HG02884 (cell line): Measurements from ENCODE around the gene TNNI2.

Experiments
- ATAC-seq: cut with Tn5 transposase; IDR thresholded peaks from one replicate; pipeline ENCODE4 v1.9.1; 2021; ENCODE audit warnings: mild to moderate bottlenecking, moderate library complexity; ENCODE audit not compliant: unreplicated experiment

Gene TNNI2

DNA sequence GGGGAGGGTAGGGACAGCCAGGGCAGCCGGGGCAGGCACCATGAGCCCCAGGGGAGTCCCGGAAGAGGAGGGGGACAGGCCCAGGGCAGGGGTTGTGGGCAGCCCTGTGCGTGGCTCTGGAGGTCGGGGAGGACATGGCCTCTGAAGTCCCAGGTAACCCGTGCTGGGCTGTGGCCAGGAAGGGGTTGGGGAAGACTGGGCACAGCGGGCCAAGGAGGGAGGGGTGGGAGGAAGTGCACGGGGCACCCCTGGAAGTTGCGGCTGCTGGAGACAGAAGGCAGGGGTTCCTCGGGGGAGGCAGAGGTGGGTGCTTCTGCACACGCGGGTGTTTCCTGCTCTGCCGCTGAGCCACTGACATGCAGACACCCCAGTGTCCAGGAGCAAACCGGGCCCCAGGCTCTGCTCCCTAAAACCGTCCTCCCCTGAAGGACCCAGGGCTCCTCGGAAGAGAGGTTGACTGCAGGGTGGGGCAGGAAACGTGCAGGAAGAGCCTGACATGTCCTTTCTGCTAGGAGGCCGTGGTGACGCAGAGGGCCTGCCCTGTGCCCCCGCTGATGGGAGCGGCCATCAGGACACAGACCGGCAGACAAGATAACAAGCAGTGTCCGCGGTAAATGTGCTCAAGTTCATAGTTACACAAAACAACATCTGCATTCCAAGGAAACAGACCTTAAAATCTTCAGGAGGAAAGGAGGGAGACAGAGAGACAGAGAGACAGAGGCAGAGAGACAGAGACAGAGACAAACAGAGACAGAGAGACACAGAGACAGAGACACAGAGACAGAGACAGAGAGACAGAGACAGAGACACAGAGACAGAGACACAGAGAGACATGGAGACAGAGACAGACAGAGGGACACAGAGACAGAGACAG is 5.7 kb downstream of the TNNI2 start:
- ATAC-seq, result no peak

GRCh38 chr11:1845095-1845429 is 6.3 kb downstream of the TNNI2 start:
- no peak for ATAC-seq

GRCh38 chr11:1845561-1846452 is 7.0 kb downstream of the TNNI2 start:
- no peak for ATAC-seq

DNA sequence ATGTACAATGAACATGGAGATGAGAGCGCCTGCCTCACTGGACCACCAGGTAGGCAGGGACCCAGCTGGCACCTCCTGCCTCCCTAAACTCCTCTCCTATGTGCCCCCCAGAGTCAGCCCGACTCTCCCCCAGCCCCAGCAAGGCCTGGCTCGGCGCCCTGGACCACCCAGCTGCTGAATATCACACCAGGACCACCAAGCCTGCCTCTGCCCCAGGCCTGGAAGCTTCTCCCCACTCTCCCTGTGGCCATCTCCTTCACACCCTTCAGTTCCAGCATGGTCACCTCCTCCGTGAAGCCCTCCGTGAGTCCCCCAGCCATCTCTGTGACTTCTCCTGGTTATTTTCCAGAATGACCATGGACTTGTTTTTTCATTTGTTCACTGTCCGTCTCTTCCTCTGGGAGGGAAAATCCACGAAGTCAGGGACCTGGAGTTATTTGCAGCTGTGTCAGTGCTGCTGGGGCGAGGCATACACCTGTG is 7.7 kb downstream of the TNNI2 start:
- ATAC-seq, result no peak

DNA sequence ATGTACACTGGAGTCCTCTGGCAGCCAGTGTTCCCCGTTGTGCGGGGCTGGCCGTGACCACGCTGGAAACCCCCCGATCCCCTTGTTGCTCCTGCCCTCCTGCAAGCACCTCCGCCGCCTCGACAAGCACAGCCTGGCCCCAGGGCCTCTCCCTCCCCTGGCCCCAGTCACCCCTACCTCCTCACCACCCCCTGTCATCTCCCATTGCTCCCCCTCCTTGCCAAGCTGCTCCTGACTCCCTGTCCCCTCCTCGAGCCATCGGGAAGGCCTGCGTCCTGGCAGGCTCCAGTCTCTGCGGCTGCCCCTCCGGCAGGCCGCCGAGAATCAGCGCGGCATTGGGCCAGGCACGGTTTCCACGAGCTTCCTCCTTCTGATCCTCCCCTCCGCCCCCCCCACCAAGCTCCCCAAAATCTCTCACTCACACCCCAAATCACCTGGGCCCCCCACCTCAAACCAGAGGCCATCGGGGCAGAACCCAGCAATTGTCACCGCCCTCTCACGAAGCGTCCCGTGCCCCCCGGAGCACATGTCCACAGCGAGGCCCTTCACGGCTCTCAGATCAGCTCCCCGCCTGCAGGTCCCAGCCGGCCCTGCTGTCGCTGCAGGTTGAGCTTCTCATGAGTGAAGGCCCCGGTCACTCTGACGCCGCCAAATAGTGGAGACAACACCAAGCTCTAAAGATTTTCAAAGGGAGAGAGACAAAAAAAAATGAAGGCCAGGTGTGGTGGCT is 8.4 kb downstream of the TNNI2 start:
- no peak for ATAC-seq

- ATAC-seq, result no peak
Observed at GRCh38 chr11:1847926-1848639, 9.3 kb downstream of the TNNI2 start.

- ATAC-seq, result no peak
Observed at GRCh38 chr11:1848640-1849430, 10.1 kb downstream of the TNNI2 start.

GRCh38 chr11:1851468-1852180 is 12.8 kb downstream of the TNNI2 start:
- no peak for ATAC-seq

DNA sequence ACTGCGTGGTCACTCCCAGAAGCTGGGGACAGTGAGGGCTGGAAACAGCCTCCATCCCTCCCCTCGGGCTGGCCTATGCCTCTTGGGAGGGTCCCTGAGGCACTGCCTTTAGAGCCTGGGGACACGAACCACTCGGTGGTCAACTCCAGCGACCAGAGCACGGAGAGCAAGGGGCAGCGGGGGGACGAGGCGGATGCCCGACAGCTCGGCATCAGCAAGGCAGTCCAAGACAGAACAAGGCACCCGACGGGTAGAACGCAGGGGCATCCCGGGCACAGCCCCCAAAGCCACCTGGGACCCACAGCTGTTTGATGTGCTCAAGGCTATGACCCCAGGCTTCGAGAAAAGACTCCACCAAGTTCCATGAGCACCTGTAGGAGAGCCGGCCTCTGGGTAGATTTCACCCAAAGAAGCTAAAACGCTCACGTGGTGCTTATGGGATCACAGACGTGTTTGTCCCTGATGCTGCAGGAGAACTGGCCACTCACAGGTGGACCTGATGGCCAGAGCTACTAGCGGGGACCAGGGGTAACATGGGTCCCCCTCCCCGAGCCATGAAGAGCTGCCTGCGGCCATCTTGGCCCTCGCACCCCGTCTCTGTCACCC is 13.6 kb downstream of the TNNI2 start:
- no peak for ATAC-seq

DNA sequence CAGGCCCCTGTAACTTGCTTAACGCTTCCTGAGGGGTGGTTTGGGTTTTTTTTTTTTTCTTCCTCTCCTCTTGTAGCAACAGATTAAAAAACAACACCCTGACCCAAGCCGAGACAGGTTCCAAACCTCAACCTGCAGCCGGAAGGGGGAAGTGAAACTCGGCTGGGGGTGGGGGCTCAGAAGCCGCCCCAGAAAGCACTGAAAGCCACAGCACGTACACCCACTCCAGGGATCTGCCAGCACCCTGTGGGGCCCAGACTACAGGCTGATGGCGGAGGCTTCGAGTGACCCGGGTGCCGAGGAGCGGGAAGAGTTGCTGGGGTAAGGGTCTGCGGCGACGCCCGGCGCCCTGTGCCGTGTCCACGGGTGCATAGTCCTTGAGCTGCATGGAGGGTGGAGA is 14.1 kb downstream of the TNNI2 start, which contains the start of gene LSP1:
TSS of gene LSP1 (plus strand) at position 208 of the 400 bp plus-strand sequence. CDS start at position 269, 61 bp downstream.
- ATAC-seq, result peak; percentile 51

- no peak for ATAC-seq
Observed at GRCh38 chr11:1853376-1854131, 14.8 kb downstream of the TNNI2 start.

DNA sequence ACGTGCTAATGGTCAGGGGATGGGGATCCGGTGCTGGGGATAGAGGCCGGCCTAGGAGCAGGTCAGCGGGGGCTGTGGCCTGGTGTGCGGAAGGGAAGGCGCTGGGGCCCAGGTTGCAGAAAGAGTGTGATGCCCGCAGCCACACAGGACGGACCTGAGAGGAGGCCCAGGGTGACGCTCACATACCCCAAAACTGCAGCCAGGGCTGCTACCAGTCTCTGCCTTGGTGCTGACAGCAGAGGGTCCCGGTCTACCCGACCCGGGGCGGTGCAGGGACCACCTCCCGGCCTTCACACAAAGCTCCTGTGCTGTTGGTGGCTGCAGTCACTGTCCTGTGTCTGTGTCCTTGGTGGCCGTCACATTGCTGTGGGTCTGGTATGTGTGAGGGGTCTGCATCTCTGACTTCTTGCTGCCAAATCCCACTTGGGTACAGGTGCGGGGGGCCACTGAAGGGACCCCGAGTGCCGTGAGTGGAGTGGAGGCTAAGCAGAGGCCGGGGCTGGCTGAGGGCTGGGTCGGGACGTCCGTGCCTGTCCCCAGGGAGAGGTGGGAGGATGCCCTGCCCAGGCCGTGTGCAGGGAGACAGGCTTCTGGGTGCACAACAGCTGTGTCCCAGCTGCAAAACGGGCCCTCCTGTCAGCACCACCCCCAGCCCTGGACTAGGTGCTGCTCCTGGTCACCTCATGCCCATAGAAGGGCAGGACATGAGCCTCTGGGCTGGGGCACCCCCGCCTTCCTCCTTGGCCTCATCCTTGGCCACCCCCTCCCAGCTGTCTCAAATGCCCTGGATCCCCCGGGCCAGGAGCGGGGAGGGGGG is 15.6 kb downstream of the TNNI2 start:
- ATAC-seq, result peak; percentile 11

DNA sequence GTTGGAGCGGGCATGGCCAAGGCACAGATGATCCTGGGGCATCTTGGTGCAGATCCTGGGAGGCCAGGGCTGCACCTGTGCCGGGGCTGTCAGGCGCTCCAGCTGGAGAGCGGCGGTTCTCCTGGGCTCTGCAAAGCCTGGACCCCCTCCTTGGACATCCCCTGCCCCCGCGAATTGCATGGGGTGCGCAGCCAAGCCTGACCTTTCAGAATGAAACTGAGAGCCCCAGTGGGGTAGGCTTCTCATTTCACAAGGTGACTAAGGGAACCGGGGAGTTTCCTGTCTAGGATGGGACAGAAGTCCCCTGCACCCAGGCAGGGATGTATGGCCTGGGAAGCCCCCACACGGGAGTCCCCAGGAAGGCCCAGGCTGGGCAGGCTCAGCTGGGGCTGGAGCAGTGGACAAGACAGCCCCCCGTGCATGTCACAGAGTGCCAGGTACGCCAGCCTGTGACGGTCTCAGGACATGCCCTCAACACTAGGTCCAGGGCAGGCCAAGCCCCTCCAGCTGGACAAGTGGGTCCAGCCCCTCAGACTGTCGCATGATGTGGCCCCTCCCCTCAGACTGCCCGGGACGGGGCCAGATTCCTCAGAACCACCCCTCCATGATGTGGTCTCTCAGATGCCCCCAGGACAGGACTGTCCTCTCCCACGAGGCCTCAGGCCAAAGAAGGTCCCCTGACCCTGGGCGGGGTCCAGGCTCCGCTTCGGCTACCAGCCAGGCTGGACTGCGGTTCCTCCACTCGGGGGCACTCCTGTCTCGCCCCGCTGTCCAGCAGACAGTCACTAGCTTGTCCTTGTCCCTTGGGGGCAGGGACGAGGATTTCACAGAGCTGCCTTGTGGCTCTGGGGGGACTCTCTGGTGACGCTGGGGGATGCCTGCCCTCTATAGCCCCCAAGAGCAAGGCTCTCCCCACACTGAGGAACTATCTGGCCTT is 16.4 kb downstream of the TNNI2 start:
- ATAC-seq, result peak; percentile 27

DNA sequence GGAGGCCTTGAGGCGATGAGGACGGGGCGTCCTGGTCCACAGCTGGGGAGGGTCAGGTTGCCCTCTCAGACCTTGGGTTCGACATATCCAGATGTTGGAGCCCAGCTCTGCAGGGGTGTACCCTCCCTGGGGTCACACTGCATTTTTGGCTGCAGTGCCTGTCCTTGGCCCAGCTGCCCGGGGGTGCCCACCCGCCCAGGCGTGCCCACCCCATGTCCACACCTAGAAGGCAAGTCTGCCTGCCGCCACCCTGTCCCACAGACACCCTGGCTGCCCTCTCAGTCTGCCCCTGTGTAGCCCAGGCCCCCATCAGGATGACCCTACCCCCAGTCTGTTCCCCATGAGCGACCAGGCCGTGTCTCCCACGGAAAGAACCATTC is 17.1 kb downstream of the TNNI2 start:
- no peak for ATAC-seq

GRCh38 chr11:1856306-1857005 is 17.7 kb downstream of the TNNI2 start:
- ATAC-seq, result no peak
